GM21381 (cell line): ENCODE results near the gene ARHGEF10L.

ENCODE experiments used
- ATAC-seq: cut with Tn5 transposase; IDR thresholded peaks from one replicate; pipeline ENCODE4 v1.9.1; 2021; ENCODE audit warnings: mild to moderate bottlenecking, moderate library complexity; ENCODE audit not compliant: unreplicated experiment

The ARHGEF10L gene

GRCh38 chr1:17630048-17630830, 90.7 kb downstream of the ARHGEF10L start:
- no peak for ATAC-seq

GRCh38 chr1:17630986-17631385, 91.5 kb downstream of the ARHGEF10L start:
- no peak for ATAC-seq

DNA sequence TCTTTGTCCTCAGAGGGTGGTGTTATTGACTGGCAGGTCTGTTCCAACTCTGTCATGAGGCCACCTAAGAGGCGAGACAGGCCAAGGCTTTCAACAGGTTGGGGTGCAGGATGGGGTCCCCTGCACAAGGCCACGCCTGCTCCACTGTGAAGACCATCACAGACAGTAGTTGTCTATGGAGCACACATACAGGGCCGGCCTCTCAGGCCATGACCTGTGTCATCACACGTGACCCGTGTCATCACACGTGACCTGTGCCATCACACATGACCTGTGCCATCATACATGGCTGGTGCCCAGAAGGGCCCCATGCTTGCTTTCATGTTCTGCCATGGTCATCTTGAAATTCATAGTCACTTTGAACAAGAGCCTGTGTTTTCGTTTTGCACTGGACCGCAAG, 91.9 kb downstream of the ARHGEF10L start:
- no peak for ATAC-seq

DNA sequence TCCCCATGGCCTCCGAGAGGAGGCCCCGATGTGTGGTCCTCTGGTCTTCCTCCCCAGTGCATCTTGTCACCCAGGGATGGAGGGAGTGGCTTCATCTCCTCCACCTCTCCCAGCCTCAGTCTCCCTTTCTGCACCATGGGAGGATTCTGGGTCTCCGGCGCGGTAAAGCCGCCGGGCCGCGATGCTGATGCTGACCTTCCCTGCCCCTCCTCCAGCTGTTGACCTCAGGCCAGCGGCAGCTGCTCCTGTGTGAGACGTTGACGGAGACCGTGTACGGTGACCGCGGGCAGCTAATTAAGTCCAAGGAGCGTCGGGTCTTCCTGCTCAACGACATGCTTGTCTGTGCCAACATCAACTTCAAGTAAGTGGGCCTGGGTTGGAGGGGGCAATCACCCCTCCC, 92.6 kb downstream of the ARHGEF10L start:
- ATAC-seq: no peak

- ATAC-seq: no peak
These were observed 93.2 kb downstream of the ARHGEF10L start for GRCh38 chr1:17632541-17633184.

DNA sequence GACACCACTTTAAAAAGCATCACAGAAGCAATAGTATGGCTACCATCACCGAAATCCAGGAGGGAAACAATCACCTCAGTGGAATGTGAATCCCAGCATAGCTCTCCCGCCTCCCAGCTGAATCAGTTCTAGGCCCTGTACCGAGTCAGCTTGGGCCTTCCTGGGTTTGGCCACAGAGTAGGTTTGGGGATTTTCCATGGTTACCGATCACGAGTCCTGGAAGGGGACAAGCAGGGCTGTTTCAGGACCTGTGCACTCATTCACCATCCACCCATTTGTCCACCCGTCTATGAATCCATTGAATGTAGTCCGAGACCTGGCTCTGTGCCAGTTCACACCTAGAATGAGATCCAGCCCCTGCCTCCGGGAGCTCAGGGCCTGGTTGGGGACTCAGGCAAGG, 94.2 kb downstream of the ARHGEF10L start:
- ATAC-seq: no peak

DNA sequence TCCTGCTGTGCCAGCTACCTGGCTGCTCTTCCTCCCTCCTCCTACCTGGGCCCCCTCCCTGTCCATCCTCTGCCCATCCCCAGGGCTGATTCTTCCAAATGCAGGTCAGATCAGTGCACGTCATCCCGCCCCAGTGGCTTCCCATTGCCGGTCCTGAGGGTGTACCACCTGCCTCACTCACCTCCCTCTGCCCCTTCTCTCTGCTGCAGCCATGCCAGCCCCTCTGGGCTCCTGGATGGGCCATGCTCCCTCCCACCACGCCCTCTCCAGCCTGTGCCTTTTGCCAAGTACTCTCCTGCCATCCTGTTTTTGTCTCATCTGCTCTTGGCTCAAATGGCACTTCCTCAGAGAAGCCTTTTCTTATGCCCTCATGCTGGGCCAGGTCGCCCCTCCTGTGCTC, 95.8 kb downstream of the ARHGEF10L start:
- no peak for ATAC-seq

DNA sequence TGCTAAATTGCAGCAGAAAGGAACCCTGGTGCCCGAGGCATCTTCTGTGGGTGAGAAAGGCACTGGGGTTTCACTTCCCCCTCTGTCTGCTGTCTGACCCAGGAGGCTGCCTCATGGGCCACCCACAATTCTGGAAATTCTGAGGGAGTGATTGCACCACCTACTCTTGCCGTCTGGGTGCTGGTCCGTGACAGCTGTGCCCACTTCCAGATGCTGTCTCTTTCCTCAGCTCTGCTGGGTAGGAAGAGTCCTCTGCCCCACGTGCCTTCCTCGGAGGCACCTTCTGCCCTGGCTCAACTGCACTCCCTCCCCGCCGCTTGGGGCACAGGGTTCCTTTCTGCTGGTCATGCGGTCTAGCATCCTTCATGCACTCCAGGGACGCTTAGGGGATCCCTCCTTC, 96.3 kb downstream of the ARHGEF10L start:
- ATAC-seq: no peak

DNA sequence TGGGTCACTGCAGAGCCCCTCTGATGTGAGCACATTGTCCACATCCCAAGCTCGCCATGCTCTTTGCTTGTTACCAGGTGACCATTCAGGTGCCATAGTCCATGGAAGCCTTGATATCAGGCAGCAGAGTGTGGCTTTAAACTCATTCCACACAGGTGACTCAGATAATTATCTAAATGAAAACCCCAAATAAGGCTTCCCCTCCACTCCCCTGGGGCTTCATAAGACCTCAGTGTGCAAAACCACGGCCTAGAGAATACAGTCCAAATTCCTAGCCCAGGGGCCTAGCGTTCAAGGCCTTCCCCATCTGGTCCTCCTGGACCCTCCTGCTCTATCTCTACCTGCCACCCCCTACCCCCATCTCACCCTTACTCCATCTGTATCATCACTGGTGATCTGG, 97.1 kb downstream of the ARHGEF10L start:
- ATAC-seq: no peak

GRCh38 chr1:17637055-17637454, 97.6 kb downstream of the ARHGEF10L start:
- no peak for ATAC-seq

GRCh38 chr1:17639703-17640340, 100.3 kb downstream of the ARHGEF10L start:
- no peak for ATAC-seq

DNA sequence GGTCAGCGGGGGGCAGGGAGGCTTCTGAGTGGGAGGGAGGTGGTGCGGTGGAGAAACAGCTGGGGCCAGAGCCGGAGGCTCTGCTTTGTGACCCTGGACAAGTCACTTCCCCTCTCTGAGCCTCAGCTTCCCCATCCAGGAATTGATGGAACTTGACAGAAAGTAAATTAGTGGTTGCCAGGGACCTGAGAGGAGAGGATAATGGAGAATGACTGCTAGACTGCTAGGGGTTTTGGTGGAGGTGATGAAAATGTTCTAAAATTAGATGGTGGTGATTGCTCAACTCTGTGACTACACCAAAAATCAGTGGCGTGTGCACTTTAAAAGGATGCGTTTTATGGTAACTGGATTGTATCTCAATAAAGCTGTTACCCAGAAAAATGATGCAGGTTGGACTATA, 100.9 kb downstream of the ARHGEF10L start:
- no peak for ATAC-seq

GRCh38 chr1:17640975-17641374, 101.5 kb downstream of the ARHGEF10L start:
- no peak for ATAC-seq

DNA sequence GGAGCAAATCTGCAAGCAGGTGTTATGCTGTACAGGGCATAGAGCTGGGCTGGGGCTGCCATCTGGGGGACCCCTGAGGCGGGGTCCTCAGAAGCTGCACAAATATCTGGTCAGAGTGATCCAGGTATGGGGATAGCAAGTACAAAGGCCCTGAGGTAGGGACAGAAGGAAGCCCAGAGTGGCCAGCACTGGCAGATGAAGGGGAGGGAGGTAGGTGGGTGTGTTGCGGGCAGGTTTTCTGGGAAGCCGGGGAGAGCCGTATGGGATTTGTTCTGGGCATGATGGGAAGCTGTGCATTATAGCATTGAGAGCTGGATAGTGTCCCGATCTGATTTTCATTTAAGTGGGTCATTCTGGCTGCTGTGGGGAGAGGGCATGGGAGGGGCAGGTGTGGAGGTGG, 102.7 kb downstream of the ARHGEF10L start:
- no peak for ATAC-seq

GRCh38 chr1:17642943-17643342, 103.4 kb downstream of the ARHGEF10L start:
- no peak for ATAC-seq

DNA sequence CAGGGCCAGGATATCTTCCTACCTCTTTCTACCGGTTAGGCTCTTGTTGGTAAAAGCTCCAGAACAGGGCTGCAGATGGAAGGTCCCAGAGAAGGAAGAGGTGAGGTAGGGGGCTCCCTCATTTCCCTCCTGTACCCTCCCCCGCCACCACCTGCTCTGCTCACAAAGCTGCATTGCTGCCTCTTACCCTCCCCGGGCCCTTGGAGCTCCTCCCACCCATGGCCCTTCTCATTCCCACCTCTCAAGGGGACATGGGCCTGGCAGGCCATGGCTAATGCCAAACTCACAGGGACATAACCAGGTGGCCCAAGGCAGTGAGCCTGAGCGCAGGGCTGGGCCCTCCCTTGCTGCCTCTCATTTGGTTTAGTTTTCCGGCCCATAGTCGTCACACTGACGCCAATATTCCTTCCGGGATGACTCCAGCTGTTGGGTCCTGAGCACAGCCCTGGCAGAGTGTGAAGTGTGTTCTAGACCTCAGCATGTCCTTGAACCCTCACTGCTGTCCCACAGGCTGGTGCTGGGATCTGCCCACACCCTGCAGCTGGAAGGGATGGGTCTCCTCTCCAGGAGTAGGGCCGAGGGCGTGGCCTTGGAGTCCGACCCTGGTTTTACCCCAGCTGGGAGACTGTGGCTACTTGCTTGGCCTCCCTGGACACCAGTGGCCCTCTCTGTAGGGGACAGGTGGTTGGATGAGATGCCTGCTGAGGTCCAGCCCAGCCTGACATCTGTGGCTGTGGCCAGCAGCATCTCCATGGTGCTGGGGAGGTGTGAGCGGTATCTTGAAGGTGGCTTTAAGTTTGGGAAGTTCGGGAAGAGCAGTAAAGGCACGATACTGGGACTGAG, 104.6 kb downstream of the ARHGEF10L start:
- ATAC-seq: no peak

GRCh38 chr1:17645068-17645911, 105.8 kb downstream of the ARHGEF10L start:
- no peak for ATAC-seq

DNA sequence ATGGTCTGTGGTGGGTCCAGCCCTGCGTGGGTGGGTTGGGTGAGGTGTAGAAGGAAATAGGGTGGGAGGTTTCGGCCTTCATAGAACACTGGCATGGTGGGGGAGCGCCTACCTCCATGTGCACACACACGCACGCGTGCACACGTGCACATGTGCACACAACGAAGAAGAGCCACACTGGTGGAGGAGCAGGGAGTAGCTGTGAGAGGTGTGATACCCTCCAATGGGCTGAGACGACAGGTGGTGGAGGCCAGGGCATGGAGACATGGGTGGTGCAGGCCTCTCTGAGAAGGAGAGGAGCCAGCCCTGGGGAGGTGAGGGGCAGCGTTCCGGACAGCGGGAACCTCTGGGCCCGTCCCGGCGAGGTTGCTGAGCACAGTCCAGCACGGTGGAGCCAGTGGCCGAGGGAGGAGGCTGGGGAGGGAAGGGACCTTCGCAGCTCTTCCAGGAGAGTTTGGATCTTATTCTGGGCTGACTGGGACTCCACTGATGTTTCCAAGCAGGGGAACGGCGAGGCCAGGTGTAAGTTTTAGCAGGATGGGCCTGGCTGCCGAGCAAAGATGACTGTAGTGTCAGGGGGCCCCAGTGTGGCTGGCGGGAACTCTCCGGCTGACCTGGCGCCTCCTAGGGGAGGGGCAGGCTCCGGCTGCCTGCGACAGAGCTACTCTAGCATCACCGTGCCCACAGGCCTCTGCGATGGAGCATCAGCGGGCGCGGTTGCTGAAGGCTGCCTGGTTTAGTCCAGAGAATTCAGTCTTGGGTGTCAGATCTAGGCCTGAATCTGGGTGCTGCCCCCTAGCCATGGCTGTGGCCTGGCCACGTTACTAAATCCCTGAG, 107.2 kb downstream of the ARHGEF10L start:
- no peak for ATAC-seq

DNA sequence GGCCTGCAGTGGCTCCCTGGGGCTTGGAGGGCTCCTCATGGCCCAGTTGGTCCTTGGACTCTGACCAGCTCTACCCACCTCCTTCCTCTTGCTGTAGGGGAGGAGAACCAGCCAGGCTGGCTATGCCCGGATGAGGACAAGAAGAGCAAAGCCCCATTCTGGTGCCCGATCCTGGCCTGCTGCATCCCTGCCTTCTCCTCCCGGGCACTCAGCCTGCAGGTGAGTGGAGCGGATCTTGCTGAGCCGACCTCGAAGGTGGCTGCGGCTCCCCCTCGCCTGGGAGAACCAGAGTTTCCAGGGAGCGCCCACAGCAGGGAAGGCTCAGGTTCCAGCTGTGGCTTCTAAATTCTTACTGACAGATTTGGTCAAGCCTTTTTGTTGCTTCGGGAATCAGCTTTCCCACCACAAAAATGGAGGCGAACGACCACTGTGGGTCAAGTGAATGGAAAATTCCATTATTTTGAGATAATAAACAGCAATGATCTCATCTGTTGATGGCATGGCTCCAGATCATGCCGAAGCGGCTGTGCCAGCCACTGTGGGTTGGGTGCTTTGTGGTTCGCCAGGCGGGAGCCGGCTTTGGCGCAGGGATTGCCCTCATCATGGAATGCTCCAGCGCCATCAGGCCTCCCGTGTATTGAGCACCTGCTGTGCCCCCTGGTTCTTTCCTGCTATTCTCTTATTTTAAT, 109.1 kb downstream of the ARHGEF10L start:
- no peak for ATAC-seq
